Measurements from ENCODE around the gene HLA-DMA. TPM values are rescaled to one million over a fixed set of nuclear protein-coding genes. Genes with fewer than 3 reads are reported as not detected.

Gene HLA-DMA
- total and polyA plus RNA-seq, 9 of the 15 experiments (the other 6 are each of a cell fraction or from before 2014, with no cell fraction given) = 0.13 to 0.83 (median 0.51) TPM

GRCh38 chr6:32972353-32973143 lies 19.7 kb upstream of the HLA-DMA start (continued):
- TF ChIP-seq VEZF1 (CRISPR knock-in tag; IDR thresholded peaks at IDR 0.05) (no peak), MTA1 (IDR thresholded peaks at IDR 0.05; ENCODE audit: borderline replicate concordance) (no peak), RREB1 (CRISPR knock-in tag; IDR thresholded peaks at IDR 0.05) (no peak), PURB (CRISPR knock-in tag; IDR thresholded peaks at IDR 0.05; ENCODE audit: low read depth) (no peak), SIN3B (IDR thresholded peaks at IDR 0.05; ENCODE audit: low read depth) (no peak), ATF6 (CRISPR knock-in tag; IDR thresholded peaks at IDR 0.05) (no peak), PML (IDR thresholded peaks at IDR 0.05; ENCODE audit: low read length) (no peak), CAMTA2 (CRISPR knock-in tag; conservative IDR thresholded peaks at IDR 0.05) (no peak), SNAPC5 (CRISPR knock-in tag; IDR thresholded peaks at IDR 0.05) (no peak), SMAD3 (CRISPR knock-in tag; conservative IDR thresholded peaks at IDR 0.05) (no peak; the same call in 1 of the 2 replicates), CREB3L1 (IDR thresholded peaks at IDR 0.05; ENCODE audit: borderline replicate concordance, low read depth) (no peak), CSDE1 (IDR thresholded peaks at IDR 0.05) (0 out of 4 replicates have a peak, but pooled peaks of 1 of the 2 experiments have one; percentile 74), SAFB2 (IDR thresholded peaks at IDR 0.05; ENCODE audit: borderline replicate concordance, low read depth, low read length, severe bottlenecking) (no peak), POLR2AphosphoS5 (IDR thresholded peaks at IDR 0.05; ENCODE audit: control insufficient read depth, insufficient read depth, low read depth, low read length) (no peak; the same call in 1 of the 2 replicates), RBM39 (optimal IDR thresholded peaks at IDR 0.05; ENCODE audit: low read depth, low read length) (peak; percentile 69), ZNF431 (CRISPR knock-in tag; IDR thresholded peaks at IDR 0.05) (no peak), HDGF (IDR thresholded peaks at IDR 0.05) (no peak)

Measured in K562 (cell line).